HG03025 (cell line): ENCODE results near the gene GOLGA2.
"Not testable (repeated sequence)": the region's sequence is repeated elsewhere in the genome, so short reads cannot be mapped to it uniquely, and the experiment has no call there.

Experiments
- ATAC-seq: cut with Tn5 transposase; IDR thresholded peaks from one replicate; pipeline ENCODE4 v1.9.1; 2021; ENCODE audit warnings: mild to moderate bottlenecking, moderate library complexity; ENCODE audit not compliant: unreplicated experiment, low FRiP score

The GOLGA2 gene

GRCh38 chr9:128244837-128245231, 31.0 kb downstream of the GOLGA2 start:
- ATAC-seq, result no peak

GRCh38 chr9:128244091-128244836, 31.5 kb downstream of the GOLGA2 start:
- no peak for ATAC-seq

- no peak for ATAC-seq
Observed at GRCh38 chr9:128243215-128244018, 32.4 kb downstream of the GOLGA2 start.

- ATAC-seq, result no peak
Observed at GRCh38 chr9:128242828-128243214, 33.0 kb downstream of the GOLGA2 start.

- ATAC-seq, result no peak
Observed at GRCh38 chr9:128242124-128242523, 33.7 kb downstream of the GOLGA2 start.

GRCh38 chr9:128233817-128234406, 41.9 kb downstream of the GOLGA2 start:
- no peak for ATAC-seq

GRCh38 chr9:128232528-128233428, 43.0 kb downstream of the GOLGA2 start:
- ATAC-seq, result no peak

GRCh38 chr9:128231638-128232527, 43.9 kb downstream of the GOLGA2 start:
- ATAC-seq, result no peak

GRCh38 chr9:128230897-128231296, 44.9 kb downstream of the GOLGA2 start:
- not testable (repeated sequence) for ATAC-seq

GRCh38 chr9:128226412-128226801, 49.4 kb downstream of the GOLGA2 start:
- no peak for ATAC-seq

- ATAC-seq, result no peak
Observed at GRCh38 chr9:128225770-128226411, 49.9 kb downstream of the GOLGA2 start.

- no peak for ATAC-seq
Observed at GRCh38 chr9:128224877-128225276, 50.9 kb downstream of the GOLGA2 start.

- ATAC-seq, result no peak
Observed at GRCh38 chr9:128222880-128223670, 52.7 kb downstream of the GOLGA2 start.

- ATAC-seq, result no peak
Observed at GRCh38 chr9:128222026-128222425, 53.8 kb downstream of the GOLGA2 start.

- ATAC-seq, result no peak
Observed at GRCh38 chr9:128219831-128220230, 56.0 kb downstream of the GOLGA2 start.

GRCh38 chr9:128218518-128219389, 57.1 kb downstream of the GOLGA2 start:
- ATAC-seq, result peak; percentile 69

GRCh38 chr9:128218172-128218517, 57.7 kb downstream of the GOLGA2 start:
- no peak for ATAC-seq
